ENCODE results near the gene GALNT16.
"Not testable (repeated sequence)": the region's sequence is repeated elsewhere in the genome, so short reads cannot be mapped to it uniquely, and the experiment has no call there.

Gene GALNT16

GRCh38 chr14:69372146-69372545, 112.2 kb downstream of the GALNT16 start:
- FAIRE-seq = no peak

GRCh38 chr14:69373104-69373503, 113.1 kb downstream of the GALNT16 start:
- no peak for FAIRE-seq

GRCh38 chr14:69374235-69374634, 114.3 kb downstream of the GALNT16 start:
- no peak for FAIRE-seq

GRCh38 chr14:69375182-69375581, 115.2 kb downstream of the GALNT16 start:
- no peak for FAIRE-seq

- no peak for FAIRE-seq
Measured at GRCh38 chr14:69375722-69376121, 115.8 kb downstream of the GALNT16 start.

- no peak for FAIRE-seq
Measured at GRCh38 chr14:69376439-69376838, 116.5 kb downstream of the GALNT16 start.

- FAIRE-seq = no peak
Measured at GRCh38 chr14:69378274-69378673, 118.3 kb downstream of the GALNT16 start.

GRCh38 chr14:69387311-69387710, 127.4 kb downstream of the GALNT16 start:
- no peak for FAIRE-seq

GRCh38 chr14:69391400-69391799, 131.4 kb downstream of the GALNT16 start:
- FAIRE-seq = not testable (repeated sequence)

GRCh38 chr14:69392481-69392880, 132.5 kb downstream of the GALNT16 start:
- FAIRE-seq = no peak

- no peak for FAIRE-seq
Measured at GRCh38 chr14:69395929-69396328, 136.0 kb downstream of the GALNT16 start.

GRCh38 chr14:69398053-69398817, 138.3 kb downstream of the GALNT16 start, which contains the start of the genes ERH and SLC39A9:
Gene ERH (minus strand): TSS chr14:69398299. CDS start chr14:69398233, 66 bp downstream.
Gene SLC39A9 (plus strand): TSS chr14:69398692. CDS start chr14:69399370, 678 bp downstream.
- peak; percentile 70 for FAIRE-seq

GRCh38 chr14:69398818-69399210, 138.9 kb downstream of the GALNT16 start:
- no peak for FAIRE-seq

- FAIRE-seq = no peak
Measured at GRCh38 chr14:69399750-69400149, 139.8 kb downstream of the GALNT16 start.

GRCh38 chr14:69400154-69400553, 140.2 kb downstream of the GALNT16 start:
- FAIRE-seq = no peak

- no peak for FAIRE-seq
Measured at GRCh38 chr14:69401841-69402240, 141.9 kb downstream of the GALNT16 start.

GRCh38 chr14:69404478-69404877, 144.5 kb downstream of the GALNT16 start:
- FAIRE-seq = no peak

GRCh38 chr14:69404883-69405282, 144.9 kb downstream of the GALNT16 start:
- no peak for FAIRE-seq

- no peak for FAIRE-seq
Measured at GRCh38 chr14:69405762-69406161, 145.8 kb downstream of the GALNT16 start.
